HEK293 (cell line): Measurements from ENCODE around the gene RINL.

ENCODE experiments used
- AEBP2 ChIP-seq: fragments of 450-650 bp; formaldehyde crosslinking; IDR thresholded peaks from 2 replicates; pipeline ENCODE4 v1.5.1; 2016; ENCODE audit warnings: missing biosample characterization, missing genetic modification characterization, borderline replicate concordance
- GLIS1 ChIP-seq: fragments of 450-650 bp; formaldehyde crosslinking; IDR thresholded peaks from 2 replicates; pipeline ENCODE4 v1.5.1; 2016; ENCODE audit warnings: missing biosample characterization, missing genetic modification characterization
- HOXD13 ChIP-seq: sonication (generic); formaldehyde crosslinking; IDR thresholded peaks from 2 replicates; pipeline ENCODE4 v1.8.0; 2022; ENCODE audit warnings: missing genetic modification reagents, borderline replicate concordance
- RBAK ChIP-seq: fragments of 450-650 bp; formaldehyde crosslinking; IDR thresholded peaks from 2 replicates; pipeline ENCODE4 v1.5.1; 2016; ENCODE audit warnings: missing biosample characterization, missing genetic modification characterization
- REST ChIP-seq: fragments of 450-650 bp; formaldehyde crosslinking; IDR thresholded peaks from 2 replicates; pipeline ENCODE4 v1.5.1; 2016; ENCODE audit warnings: missing biosample characterization, missing genetic modification characterization
- ZBTB1 ChIP-seq: fragments of 450-650 bp; formaldehyde crosslinking; IDR thresholded peaks from 2 replicates; pipeline ENCODE4 v1.5.1; 2016; ENCODE audit warnings: missing biosample characterization, missing genetic modification characterization
- ZBTB49 ChIP-seq: fragments of 450-650 bp; formaldehyde crosslinking; IDR thresholded peaks from 2 replicates; pipeline ENCODE4 v1.5.1; 2016; ENCODE audit warnings: missing biosample characterization, missing genetic modification characterization, low read depth
- ZBTB7A ChIP-seq: fragments of 450-650 bp; formaldehyde crosslinking; IDR thresholded peaks from 2 replicates; pipeline ENCODE4 v1.5.1; 2016; ENCODE audit warnings: low read depth, missing biosample characterization, missing genetic modification characterization
- ZNF138 ChIP-seq: fragments of 450-650 bp; formaldehyde crosslinking; IDR thresholded peaks from 2 replicates; pipeline ENCODE4 v1.5.1; 2016; ENCODE audit warnings: missing biosample characterization, missing genetic modification characterization, borderline replicate concordance
- ZNF169 ChIP-seq: fragments of 450-650 bp; formaldehyde crosslinking; IDR thresholded peaks from 2 replicates; pipeline ENCODE4 v1.5.1; 2016; ENCODE audit warnings: missing biosample characterization, missing genetic modification characterization
- ZNF184 ChIP-seq: fragments of 450-650 bp; IDR thresholded peaks from 2 replicates; pipeline ENCODE4 v1.5.1; 2018; ENCODE audit warnings: missing biosample characterization, mild to moderate bottlenecking, missing genetic modification characterization
- ZNF211 ChIP-seq: fragments of 450-650 bp; formaldehyde crosslinking; IDR thresholded peaks from 2 replicates; pipeline ENCODE4 v1.5.1; 2016; ENCODE audit warnings: low read depth, missing biosample characterization, missing genetic modification characterization
- ZNF280C ChIP-seq: fragments of 450-650 bp; formaldehyde crosslinking; IDR thresholded peaks from 2 replicates; pipeline ENCODE4 v1.5.1; 2016; ENCODE audit warnings: missing biosample characterization, missing genetic modification characterization
- ZNF366 ChIP-seq: fragments of 450-650 bp; formaldehyde crosslinking; conservative IDR thresholded peaks from 2 replicates; pipeline ENCODE4 v1.5.1; 2016; ENCODE audit warnings: missing biosample characterization, missing genetic modification characterization
- ZNF404 ChIP-seq: fragments of 450-650 bp; formaldehyde crosslinking; IDR thresholded peaks from 2 replicates; pipeline ENCODE4 v1.5.1; 2017; ENCODE audit warnings: missing biosample characterization, missing genetic modification characterization
- ZNF426 ChIP-seq: fragments of 450-650 bp; formaldehyde crosslinking; IDR thresholded peaks from 2 replicates; pipeline ENCODE4 v1.5.1; 2017; ENCODE audit warnings: missing biosample characterization, missing genetic modification characterization, mild to moderate bottlenecking, inconsistent platforms, moderate library complexity
- ZNF501 ChIP-seq: fragments of 450-650 bp; formaldehyde crosslinking; IDR thresholded peaks from 2 replicates; pipeline ENCODE4 v1.5.1; 2016; ENCODE audit warnings: missing biosample characterization, missing genetic modification characterization
- ZNF521 ChIP-seq: fragments of 450-650 bp; formaldehyde crosslinking; IDR thresholded peaks from 2 replicates; pipeline ENCODE4 v1.5.1; 2017; ENCODE audit warnings: missing biosample characterization, mild to moderate bottlenecking, missing genetic modification characterization
- ZNF558 ChIP-seq: fragments of 450-650 bp; formaldehyde crosslinking; IDR thresholded peaks from 2 replicates; pipeline ENCODE4 v1.5.1; 2016; ENCODE audit warnings: missing biosample characterization, missing genetic modification characterization
- ZNF600 ChIP-seq: fragments of 450-650 bp; formaldehyde crosslinking; IDR thresholded peaks from 2 replicates; pipeline ENCODE4 v1.5.1; 2016; ENCODE audit warnings: missing biosample characterization, missing genetic modification characterization
- ZNF610 ChIP-seq: fragments of 450-650 bp; formaldehyde crosslinking; IDR thresholded peaks from 2 replicates; pipeline ENCODE4 v1.5.1; 2016; ENCODE audit warnings: missing biosample characterization, missing genetic modification characterization, borderline replicate concordance
- ZNF623 ChIP-seq: fragments of 450-650 bp; formaldehyde crosslinking; IDR thresholded peaks from 2 replicates; pipeline ENCODE4 v1.5.1; 2016; ENCODE audit warnings: missing biosample characterization, missing genetic modification characterization
- ZNF660 ChIP-seq: fragments of 450-650 bp; IDR thresholded peaks from 2 replicates; pipeline ENCODE4 v1.5.1; 2018; ENCODE audit warnings: missing biosample characterization, mild to moderate bottlenecking, missing genetic modification characterization
- ZNF704 ChIP-seq: fragments of 450-650 bp; formaldehyde crosslinking; IDR thresholded peaks from 2 replicates; pipeline ENCODE4 v1.5.1; 2016; ENCODE audit warnings: missing biosample characterization, missing genetic modification characterization
- ZSCAN18 ChIP-seq: fragments of 450-650 bp; formaldehyde crosslinking; IDR thresholded peaks from 2 replicates; pipeline ENCODE4 v1.5.1; 2016; ENCODE audit warnings: missing biosample characterization, missing genetic modification characterization

The RINL gene

GRCh38 chr19:38852231-38853044 lies 25.6 kb downstream of the RINL start (continued):
- TF ChIP-seq ZNF426 (tag by site-specific recombination): no peak
- no peak for TF ChIP-seq ZSCAN18 (tag by site-specific recombination)
- TF ChIP-seq ZBTB1: no peak
- no peak for TF ChIP-seq ZNF138
- no peak for TF ChIP-seq ZBTB49 (tag by site-specific recombination)
- no peak for TF ChIP-seq HOXD13 (CRISPR knock-in tag)
- TF ChIP-seq ZNF501 (tag by site-specific recombination): no peak
- TF ChIP-seq ZNF211 (tag by site-specific recombination): no peak
- no peak for TF ChIP-seq REST (tag by site-specific recombination)
- 0 out of 2 replicates have a peak, but pooled peaks have one; percentile 19 for TF ChIP-seq ZNF610 (tag by site-specific recombination)
- peak; percentile 43 for TF ChIP-seq GLIS1 (tag by site-specific recombination)
- no peak for TF ChIP-seq AEBP2 (tag by site-specific recombination)
- TF ChIP-seq ZNF280C (tag by site-specific recombination): no peak
- TF ChIP-seq ZNF660 (tag by site-specific recombination): no peak
- 0 out of 2 replicates have a peak, but pooled peaks have one; percentile 82 for TF ChIP-seq ZBTB7A (tag by site-specific recombination)
- no peak for TF ChIP-seq ZNF404 (tag by site-specific recombination)
- no peak for TF ChIP-seq ZNF558 (tag by site-specific recombination)
- TF ChIP-seq ZNF169 (tag by site-specific recombination): no peak
- TF ChIP-seq ZNF704: no peak
- no peak for TF ChIP-seq ZNF623 (tag by site-specific recombination)
- no peak for TF ChIP-seq RBAK
- no peak for TF ChIP-seq ZNF521
- peak; percentile 95 for TF ChIP-seq ZNF600 (tag by site-specific recombination)
- no peak for TF ChIP-seq ZNF184 (tag by site-specific recombination)
- TF ChIP-seq ZNF366 (tag by site-specific recombination): no peak
